Activated CD4-positive, CD25-positive, alpha-beta regulatory T cell treated with anti-CD3 and anti-CD28 coated beads, Interleukin-2, amount 50 U/mL, for 16 hours (primary cell): ENCODE data around the gene RNASEH1.
"Not testable (repeated sequence)": the region's sequence is repeated elsewhere in the genome, so short reads cannot be mapped to it uniquely, and the experiment has no call there.

Source experiments
- DNase-seq: peaks from one replicate; pipeline ENCODE4 v3.0.0-alpha.2; 2020; ENCODE audit warnings: low read depth, low spot score

Gene RNASEH1

DNA sequence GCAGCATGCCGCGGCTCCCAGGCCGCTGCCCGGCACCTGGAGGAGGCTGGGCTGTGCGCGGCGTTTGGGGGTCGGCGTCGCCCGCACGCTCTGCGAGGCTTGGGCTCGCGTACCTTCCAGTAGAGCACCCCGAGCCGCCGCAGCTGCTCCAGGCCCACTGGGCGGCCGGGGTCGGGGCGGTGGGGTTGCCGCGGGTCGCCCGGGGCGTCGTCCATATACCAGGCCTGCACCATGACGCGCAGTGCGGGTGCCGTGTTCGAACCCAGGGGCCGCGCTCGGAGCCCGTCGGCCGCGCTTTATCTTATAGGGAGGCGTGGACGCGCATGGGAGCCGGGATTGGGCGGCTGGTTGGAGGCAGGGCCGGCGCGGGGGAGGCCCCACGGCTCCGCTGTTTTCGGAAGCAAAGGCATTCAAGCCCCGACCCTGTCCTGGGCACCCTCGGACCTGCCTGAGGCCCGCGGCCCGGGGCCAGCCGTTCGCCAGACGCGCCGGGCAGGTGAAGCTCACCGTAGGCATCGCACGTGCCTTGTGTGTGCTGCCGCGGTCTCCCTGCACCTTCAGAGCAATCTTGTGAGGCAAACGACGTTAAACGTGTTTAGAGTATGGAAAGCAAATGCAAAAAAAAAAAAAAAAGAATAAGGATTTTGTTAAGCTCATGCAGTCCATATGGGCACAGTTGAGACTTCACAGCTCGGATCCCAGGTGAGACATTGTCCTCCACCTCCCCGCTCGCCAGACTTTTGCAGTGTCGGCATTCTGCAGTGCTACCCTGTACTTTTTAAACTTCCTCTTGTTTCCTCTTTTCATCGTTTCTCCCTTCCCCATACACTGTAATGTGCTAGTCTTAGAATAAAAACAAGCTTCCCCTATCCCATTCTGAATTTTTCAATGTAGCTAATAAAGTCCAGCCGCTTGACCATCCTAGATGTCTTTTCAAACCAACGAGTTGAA lies 38.6 kb downstream of the RNASEH1 start, which contains the start of gene ADI1:
TSS of gene ADI1 (minus strand) at position 277 of the 951 bp plus-strand sequence. CDS start at position 233, 44 bp downstream.
- peak; percentile 45 for DNase-seq

DNA sequence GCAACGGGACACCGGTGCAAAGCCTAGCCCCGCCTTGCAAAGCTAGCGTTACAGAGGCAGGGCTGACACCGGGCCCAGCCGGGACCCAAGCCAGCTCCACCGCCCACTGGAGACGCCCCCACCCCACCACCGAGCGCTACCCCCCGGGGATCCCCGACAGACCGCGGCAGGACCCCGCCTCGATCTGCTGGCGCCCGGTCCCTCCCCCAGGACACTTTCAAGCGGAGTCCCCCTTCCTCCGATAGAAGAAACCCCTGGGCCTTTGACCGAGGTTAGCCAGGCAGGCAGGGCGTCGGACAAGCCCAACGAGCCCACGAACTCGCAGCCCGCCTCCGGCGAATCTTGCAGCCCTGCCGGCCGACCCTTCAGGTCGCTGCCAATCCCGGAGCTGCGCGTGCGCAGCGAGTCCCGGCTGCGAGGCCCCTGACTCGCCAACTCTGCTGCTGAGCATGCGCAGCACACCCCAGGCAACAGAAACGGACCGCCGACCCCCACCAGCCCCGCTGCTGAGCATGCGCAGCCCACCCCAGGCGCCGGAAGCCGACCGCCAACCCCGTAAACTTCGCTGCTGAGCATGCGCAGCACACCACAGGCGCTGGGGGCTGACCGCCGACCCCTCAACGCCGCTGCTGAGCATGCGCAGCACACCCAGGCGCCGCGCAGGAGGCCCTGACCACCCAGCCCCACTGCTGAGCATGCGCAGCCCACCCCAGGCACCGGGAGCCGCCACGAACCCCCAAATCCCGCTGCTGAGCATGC lies 39.5 kb downstream of the RNASEH1 start:
- DNase-seq = peak; percentile 91

DNA sequence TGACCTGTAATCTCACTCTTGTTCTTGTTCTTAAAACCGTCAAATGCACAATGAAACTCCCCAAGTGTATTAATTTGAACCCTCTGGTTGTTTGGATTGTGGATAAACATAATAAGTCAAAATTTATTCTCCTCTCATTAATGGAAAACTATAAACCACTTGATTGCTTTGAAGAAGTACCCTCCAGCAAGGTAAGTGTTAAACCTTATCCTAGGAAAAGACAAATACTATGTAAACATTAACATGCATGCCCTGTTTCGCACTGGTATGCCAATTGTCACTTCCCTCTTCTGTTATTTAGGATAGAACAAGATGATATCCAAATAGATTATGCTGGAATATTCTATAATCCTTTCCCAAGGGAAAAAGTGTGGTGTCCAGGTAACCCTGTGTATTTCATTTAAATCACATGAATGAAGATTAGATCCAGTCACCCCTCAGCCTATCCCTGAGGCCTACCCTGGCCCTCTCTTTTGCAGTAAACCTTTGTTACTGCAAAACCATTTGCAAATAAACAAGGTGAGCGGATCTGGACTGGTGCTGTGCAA lies 40.1 kb downstream of the RNASEH1 start:
- DNase-seq = no peak

DNA sequence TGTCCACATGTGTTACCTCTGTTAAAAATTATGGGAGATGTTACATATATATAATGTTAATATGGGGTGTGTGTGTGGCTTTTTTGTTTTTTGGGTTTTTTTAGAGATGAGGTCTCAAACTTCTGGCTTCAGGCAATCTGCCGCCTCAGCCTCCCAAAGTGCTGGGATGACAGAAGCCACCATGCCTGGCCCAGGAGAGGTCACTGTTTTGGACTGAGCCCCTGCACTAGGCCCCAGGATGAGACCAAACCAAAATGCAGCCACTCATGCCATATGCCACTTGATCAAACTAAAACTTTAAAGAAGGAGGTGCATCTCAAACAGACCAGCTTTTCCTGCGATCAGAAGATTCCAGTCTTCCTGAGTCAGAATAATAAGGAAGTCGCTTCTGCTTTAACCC lies 41.3 kb downstream of the RNASEH1 start:
- no peak for DNase-seq

DNA sequence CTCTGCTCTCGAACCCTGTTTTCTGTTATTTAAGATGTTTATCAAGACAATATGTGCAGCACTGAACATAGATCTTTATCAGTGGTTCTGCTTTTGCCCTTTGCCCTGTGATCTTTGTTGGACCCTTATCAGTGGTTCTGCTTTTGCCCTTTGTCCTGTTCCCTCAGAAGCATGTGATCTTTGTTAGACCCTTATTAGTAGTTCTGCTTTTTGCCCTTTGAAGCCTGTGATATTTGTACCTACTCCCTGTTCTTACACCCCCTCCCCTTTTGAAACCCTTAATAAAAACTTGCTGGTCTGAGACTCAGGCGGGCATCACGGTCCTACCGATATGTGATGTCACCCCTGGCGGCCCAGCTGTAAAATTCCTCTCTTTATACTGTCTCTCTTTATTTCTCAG lies 42.7 kb downstream of the RNASEH1 start:
- not testable (repeated sequence) for DNase-seq

DNA sequence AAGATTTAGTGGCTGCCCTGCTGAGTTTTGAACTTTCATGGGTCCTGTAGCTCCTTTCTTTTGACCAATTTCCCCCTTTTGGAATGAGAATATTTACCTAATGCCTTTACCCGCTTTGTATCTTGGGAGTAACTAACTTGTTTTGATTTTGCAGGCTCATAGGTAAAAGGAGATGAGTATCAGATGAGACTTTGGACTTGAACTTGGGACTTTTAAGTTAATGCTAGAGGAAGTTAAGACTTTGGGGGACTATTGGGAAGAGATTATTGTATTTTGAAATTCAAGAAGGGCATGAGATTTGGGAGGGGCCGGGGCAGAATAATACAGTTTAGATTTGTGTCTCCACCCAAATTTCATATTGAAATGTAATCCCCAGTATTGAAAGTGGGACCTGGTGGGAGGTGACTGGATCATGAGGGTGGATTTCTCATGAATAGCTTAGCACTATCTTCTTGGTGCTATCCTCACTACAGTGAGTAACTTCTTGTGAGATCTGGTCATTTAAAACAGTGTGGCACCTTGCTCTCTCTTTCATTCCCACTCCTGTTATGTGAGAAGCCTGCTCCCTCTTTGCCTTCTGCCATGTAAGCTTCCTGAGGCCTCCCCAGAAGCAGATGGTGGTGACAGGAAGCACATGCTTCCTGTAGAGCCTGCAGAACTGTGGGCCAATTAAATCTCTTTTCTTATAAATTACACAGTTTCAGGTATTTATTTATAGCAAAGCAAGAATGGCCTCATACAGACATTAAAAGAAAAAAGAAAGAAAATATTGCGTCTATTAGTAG lies 44.9 kb downstream of the RNASEH1 start:
- DNase-seq = no peak

DNA sequence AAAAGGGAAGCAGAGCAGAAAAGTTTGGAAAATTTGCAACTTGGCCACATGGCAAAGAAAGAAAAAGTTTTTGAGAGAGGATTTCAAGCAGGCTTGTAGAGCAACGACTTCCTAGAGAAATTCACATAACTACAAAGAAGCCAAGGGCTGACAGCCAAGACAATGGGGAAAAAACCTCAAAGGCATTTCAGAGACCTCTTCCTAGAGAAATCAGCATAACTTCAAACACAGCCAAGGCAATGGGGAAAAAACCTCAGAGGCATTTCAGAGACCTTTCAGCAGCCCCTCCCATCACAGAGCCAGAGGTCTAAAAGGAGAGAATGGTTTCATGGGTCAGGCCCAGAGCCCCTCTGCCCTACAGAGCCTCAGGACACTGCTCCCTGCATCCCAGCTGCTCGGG lies 46.0 kb downstream of the RNASEH1 start:
- DNase-seq = no peak

DNA sequence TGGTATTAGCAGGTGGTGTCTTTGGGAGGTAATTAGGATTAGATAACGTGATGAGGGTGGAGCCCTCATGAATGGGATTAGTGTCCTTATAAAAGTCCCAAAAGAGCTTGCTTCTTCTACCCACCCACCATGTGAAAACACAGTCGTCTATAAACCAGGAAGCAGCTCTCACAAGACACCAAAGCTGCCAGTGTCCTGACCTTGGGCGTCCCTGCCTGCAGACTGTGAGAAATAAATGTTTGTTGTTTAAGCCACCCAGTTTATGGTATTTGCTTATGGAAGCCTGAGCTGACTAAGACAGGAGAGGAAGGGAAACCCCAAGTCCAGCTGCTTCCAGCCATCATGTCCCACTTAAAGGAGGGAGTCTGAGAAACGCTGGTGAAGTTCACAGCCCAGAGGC lies 52.4 kb downstream of the RNASEH1 start:
- DNase-seq = no peak

DNA sequence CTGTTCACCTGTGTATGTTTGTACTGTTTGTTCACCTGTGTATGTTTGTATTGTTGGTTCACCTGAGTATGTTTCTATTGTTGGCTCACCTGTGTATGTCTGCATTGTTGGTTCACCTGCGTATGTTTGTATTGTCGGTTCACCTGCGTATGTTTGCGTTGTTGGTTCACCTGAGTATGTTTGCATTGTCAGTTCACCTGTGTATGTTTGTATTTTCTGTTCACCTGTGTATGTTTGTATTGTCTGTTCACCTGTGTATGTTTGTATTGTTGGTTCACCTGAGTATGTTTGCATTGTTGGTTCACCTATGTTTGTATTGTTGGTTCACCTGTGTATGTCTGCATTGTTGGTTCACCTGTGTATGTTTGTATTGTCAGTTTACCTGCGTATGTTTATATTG lies 53.4 kb downstream of the RNASEH1 start:
- no peak for DNase-seq

DNA sequence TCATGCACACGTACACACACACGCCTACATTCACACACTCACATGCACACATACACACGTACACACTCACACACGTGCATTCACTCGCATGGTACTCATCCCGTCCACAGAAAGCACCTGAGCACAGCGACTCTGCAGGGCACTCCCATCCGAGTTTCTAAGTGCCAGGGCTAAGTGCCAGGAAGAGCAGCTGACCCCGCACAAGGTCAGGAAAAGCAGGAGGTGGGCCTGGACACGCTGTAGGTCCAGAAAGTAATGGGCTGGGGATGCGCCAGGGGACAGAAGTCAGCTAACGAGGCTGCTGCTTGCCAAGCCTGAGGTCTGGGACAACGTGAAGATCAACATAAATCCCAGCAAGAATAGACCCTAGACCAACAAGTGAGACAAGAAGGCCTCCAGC lies 54.6 kb downstream of the RNASEH1 start:
- DNase-seq = no peak

DNA sequence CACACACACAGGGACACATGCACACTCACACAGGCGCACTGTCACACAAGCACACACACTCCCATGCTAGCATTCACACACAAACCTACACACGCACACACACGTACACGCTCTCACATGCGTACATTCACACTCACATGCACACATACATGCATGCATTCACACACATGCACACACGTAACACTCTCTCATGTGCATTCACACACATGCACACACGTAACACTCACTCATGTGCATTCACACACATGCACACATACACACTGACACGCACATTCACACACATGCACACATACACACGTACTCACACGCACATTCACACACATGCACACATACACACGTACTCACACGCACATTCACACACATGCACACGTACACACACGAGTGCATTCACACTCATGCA lies 55.1 kb downstream of the RNASEH1 start:
- DNase-seq = no peak

DNA sequence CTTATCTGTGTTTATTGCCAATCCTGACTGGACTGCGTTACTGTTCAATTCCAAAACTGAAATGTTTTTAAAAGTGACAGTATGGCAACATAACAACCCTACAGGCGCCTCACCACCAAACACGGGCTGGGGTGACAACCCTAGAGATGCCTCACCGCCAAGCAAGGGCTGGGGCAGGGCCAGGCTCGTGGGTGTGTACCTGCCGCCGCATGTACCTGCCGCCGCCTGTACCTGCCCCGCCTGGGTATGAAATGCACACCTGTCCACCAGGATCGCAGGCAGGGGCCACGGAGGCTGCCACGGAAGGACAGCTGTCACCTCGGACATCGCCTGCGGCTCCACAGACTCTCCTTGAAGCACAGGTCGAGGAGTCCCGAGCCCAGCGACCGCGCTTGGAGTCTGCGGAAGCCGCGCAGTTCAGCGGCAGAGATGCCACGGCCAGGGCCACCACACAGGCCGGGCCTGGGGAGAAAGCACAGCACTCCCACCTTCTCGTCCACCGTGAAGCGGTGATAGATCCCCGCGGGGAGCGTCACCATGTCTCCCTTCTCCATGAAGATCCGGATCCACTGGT lies 57.7 kb downstream of the RNASEH1 start:
- DNase-seq = no peak

DNA sequence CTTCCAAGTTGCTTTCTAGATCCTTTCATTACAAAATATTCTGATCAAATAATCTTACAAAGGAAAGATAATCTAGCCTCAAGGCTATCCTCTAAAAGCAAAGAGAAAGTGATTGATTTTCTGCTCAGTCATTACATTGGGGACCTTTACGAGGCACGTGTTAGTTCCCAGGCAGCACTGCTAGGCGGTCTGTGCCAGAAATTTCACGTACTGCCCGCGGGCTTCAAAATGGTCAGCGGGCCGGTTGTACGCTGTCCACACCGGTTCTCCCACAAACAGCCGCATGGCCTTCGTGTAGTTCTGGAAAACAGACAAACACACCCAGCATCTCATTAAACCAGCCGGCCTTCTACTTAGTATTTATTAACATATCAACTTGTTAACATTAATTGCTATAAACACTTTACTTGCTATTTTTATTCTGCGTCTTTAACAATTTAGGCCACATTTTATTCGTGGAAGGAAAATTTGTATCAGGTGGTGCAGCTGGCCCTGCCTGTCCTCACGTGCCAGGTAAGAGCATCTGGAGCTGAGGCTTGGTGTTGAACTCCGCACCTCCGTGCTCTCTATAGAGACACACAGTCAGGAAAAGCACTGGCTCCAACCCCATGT lies 59.2 kb downstream of the RNASEH1 start:
- no peak for DNase-seq

DNA sequence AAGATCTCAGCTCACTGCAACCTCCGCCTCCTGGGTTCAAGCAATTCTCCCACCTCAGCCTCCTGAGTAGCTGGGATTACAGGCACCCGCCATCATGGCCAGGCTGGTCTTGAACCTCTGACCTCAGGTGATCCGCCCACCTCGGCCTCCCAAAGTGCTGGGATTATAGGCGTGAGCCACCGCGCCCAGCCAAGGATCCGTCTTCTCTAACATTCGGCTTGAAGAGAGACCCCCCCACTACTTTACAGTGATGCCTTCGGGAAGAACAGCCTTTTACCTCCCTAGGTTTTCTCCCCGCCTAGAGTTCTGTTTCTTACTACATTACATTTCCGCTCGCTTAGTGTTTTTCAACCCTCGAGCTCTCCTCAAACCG lies 61.4 kb downstream of the RNASEH1 start:
- DNase-seq = not testable (repeated sequence)
